ENCODE measurements around the gene HYI.
"Not testable (repeated sequence)": the region's sequence is repeated elsewhere in the genome, so short reads cannot be mapped to it uniquely, and the experiment has no call there.

Gene HYI

GRCh38 chr1:43453442-43454269 is at the start of gene HYI:
Gene HYI, minus strand, starts transcription at chr1:43453931. Its CDS starts 138 bp downstream, at chr1:43453793.
- peak; percentile 85 for DNase-seq (ENCODE audit: extremely low spot score)
- TF ChIP-seq ZNF384 (IDR thresholded peaks at IDR 0.05) (no peak), L3MBTL2 (conservative IDR thresholded peaks at IDR 0.05) (peak; percentile 66)
- POLR2A ChIA-PET: interaction anchor here (0.7 to 3.4 kb wide), 8 partner anchors 11 to 607 kb away, joined by 3 to 15 read pairs (median 4); partner anchors contain the start of genes CDC20, KDM4A and ZNF691
- CTCF ChIA-PET: no interaction called here

- POLR2A ChIA-PET; DNase-seq (ENCODE audit: extremely low spot score); CTCF ChIA-PET: not testable (repeated sequence)
Observed at GRCh38 chr1:43501806-43502205, 48.1 kb upstream of the HYI start.

GRCh38 chr1:43499898-43500297 is 46.2 kb upstream of the HYI start:
- ChIA-PET CTCF (interaction anchor here (0.7 kb wide), 1 partner anchor 228 kb away, joined by 3 read pairs; no protein-coding TSS in a partner anchor), POLR2A (no interaction called here)
- DNase-seq (ENCODE audit: extremely low spot score): no peak
- TF ChIP-seq ZNF384 (IDR thresholded peaks at IDR 0.05) (no peak), LEF1 (IDR thresholded peaks at IDR 0.05; ENCODE audit: borderline replicate concordance) (no peak), BHLHE40 (IDR thresholded peaks at IDR 0.05; ENCODE audit: borderline replicate concordance) (no peak), L3MBTL2 (conservative IDR thresholded peaks at IDR 0.05) (no peak), FOXK2 (IDR thresholded peaks at IDR 0.05) (no peak), CTBP1 (IDR thresholded peaks at IDR 0.05; ENCODE audit: borderline replicate concordance) (no peak), HDGF (IDR thresholded peaks at IDR 0.05; ENCODE audit: borderline replicate concordance) (no peak), SP1 (IDR thresholded peaks at IDR 0.05) (no peak), PKNOX1 (IDR thresholded peaks at IDR 0.05) (no peak), FOXA1 (IDR thresholded peaks at IDR 0.05) (no peak), ARNT (IDR thresholded peaks at IDR 0.05) (no peak), NFRKB (IDR thresholded peaks at IDR 0.05) (no peak), FOXM1 (IDR thresholded peaks at IDR 0.05; ENCODE audit: borderline replicate concordance) (no peak), SUZ12 (IDR thresholded peaks at IDR 0.05) (no peak), TARDBP (IDR thresholded peaks at IDR 0.05) (no peak), ELF4 (IDR thresholded peaks at IDR 0.05) (no peak)

- POLR2A ChIA-PET: no interaction called here
- DNase-seq (ENCODE audit: extremely low spot score): no peak
- CTCF ChIA-PET: no interaction called here
- no peak for TF ChIP-seq LEF1 (IDR thresholded peaks at IDR 0.05; ENCODE audit: borderline replicate concordance)
- TF ChIP-seq BHLHE40 (IDR thresholded peaks at IDR 0.05; ENCODE audit: borderline replicate concordance): no peak
Observed at GRCh38 chr1:43495204-43495603, 41.5 kb upstream of the HYI start.

GRCh38 chr1:43493661-43494450 is 40.1 kb upstream of the HYI start:
- ChIA-PET CTCF (no interaction called here), POLR2A (interaction anchor here (0.6 kb wide), 1 partner anchor 11 kb away, joined by 3 read pairs; no protein-coding TSS in a partner anchor)
- no peak for DNase-seq (ENCODE audit: extremely low spot score)
- no peak for TF ChIP-seq L3MBTL2 (conservative IDR thresholded peaks at IDR 0.05)
- no peak for TF ChIP-seq FOXK2 (IDR thresholded peaks at IDR 0.05)
- TF ChIP-seq TARDBP (IDR thresholded peaks at IDR 0.05): no peak
- no peak for TF ChIP-seq ARNT (IDR thresholded peaks at IDR 0.05)
- no peak for TF ChIP-seq CTBP1 (IDR thresholded peaks at IDR 0.05; ENCODE audit: borderline replicate concordance)
- no peak for TF ChIP-seq SUZ12 (IDR thresholded peaks at IDR 0.05)
- no peak for TF ChIP-seq PKNOX1 (IDR thresholded peaks at IDR 0.05)
- TF ChIP-seq FOXM1 (IDR thresholded peaks at IDR 0.05; ENCODE audit: borderline replicate concordance): no peak
- no peak for TF ChIP-seq ELF4 (IDR thresholded peaks at IDR 0.05)
- TF ChIP-seq ZNF384 (IDR thresholded peaks at IDR 0.05): no peak
- no peak for TF ChIP-seq NFRKB (IDR thresholded peaks at IDR 0.05)
- no peak for TF ChIP-seq HDGF (IDR thresholded peaks at IDR 0.05; ENCODE audit: borderline replicate concordance)
- TF ChIP-seq SP1 (IDR thresholded peaks at IDR 0.05): no peak
- TF ChIP-seq BHLHE40 (IDR thresholded peaks at IDR 0.05; ENCODE audit: borderline replicate concordance): no peak

- no peak for DNase-seq (ENCODE audit: extremely low spot score)
- ChIA-PET POLR2A (no interaction called here), CTCF (interaction anchor here (0.7 kb wide), 1 partner anchor 295 kb away, joined by 4 read pairs; no protein-coding TSS in a partner anchor)
- TF ChIP-seq PKNOX1 (IDR thresholded peaks at IDR 0.05): no peak
- no peak for TF ChIP-seq FOXA1 (IDR thresholded peaks at IDR 0.05)
Observed at GRCh38 chr1:43492826-43493225, 39.1 kb upstream of the HYI start.

- TF ChIP-seq ZNF384 (IDR thresholded peaks at IDR 0.05): no peak
- no peak for TF ChIP-seq HDGF (IDR thresholded peaks at IDR 0.05; ENCODE audit: borderline replicate concordance)
- TF ChIP-seq CTBP1 (IDR thresholded peaks at IDR 0.05; ENCODE audit: borderline replicate concordance): no peak
- no peak for TF ChIP-seq FOXK2 (IDR thresholded peaks at IDR 0.05)
- no peak for TF ChIP-seq SUZ12 (IDR thresholded peaks at IDR 0.05)
- TF ChIP-seq ELF4 (IDR thresholded peaks at IDR 0.05): no peak
- TF ChIP-seq NFRKB (IDR thresholded peaks at IDR 0.05): no peak
- no peak for TF ChIP-seq TARDBP (IDR thresholded peaks at IDR 0.05)
- no peak for TF ChIP-seq BHLHE40 (IDR thresholded peaks at IDR 0.05; ENCODE audit: borderline replicate concordance)
- CTCF ChIA-PET: no interaction called here
- POLR2A ChIA-PET: no interaction called here
- no peak for DNase-seq (ENCODE audit: extremely low spot score)
Observed at GRCh38 chr1:43491061-43491460, 37.3 kb upstream of the HYI start.

Measured in HEK293T (cell line).